Naive thymus-derived CD4-positive, alpha-beta T cell (primary cell): ENCODE results near the gene PLEKHM2. TPM values are rescaled to one million over a fixed set of nuclear protein-coding genes. Genes with fewer than 3 reads are reported as not detected.

Experiments used
- ATAC-seq: fragments of 150-1000 bp; cut with Tn5 transposase; 2 replicates; pipeline ENCODE4 v1.10.0; 2021; ENCODE audit warnings: mild to moderate bottlenecking, moderate library complexity
- CTCF ChIA-PET: fragments of 350-600 bp; sonication (Branson Sonifier 250); formaldehyde crosslinking; loops from one replicate; lab custom pipeline; 2021; ENCODE audit warnings: antibody characterized with exemption; lab: Charles Lee
- POLR2A ChIA-PET: fragments of 350-600 bp; sonication (Branson Sonifier 250); formaldehyde crosslinking; loops from one replicate; lab custom pipeline; 2021; ENCODE audit warnings: antibody characterized with exemption, inconsistent platforms; lab: Charles Lee
- DNase-seq, 9 donors: peaks; one replicate each; pipeline versions ENCODE4 v3.0.0 to v3.0.0-alpha.2; 2020 to 2022; ENCODE audit warnings: mixed read lengths in 1 of 9
- H3K27ac ChIP-seq: one replicate; pipeline ENCODE4 v1.7.0; 2013; ENCODE audit warnings: mild to moderate bottlenecking, low read depth, low read length, moderate library complexity
- H3K27me3 ChIP-seq, 2 donors: one replicate each; pipeline ENCODE4 v1.7.0; 2013; ENCODE audit warnings: low read length in 2 of 2, mild to moderate bottlenecking in 2 of 2, moderate library complexity in 2 of 2; ENCODE audit not compliant: control insufficient read depth in 2 of 2, insufficient read depth in 2 of 2
- H3K36me3 ChIP-seq, 3 experiments: 1 replicate in 2 of 3; 2 replicates in 1 of 3; pipeline ENCODE4 v1.7.0; 2013; ENCODE audit warnings: low read length in 3 of 3, mild to moderate bottlenecking in 3 of 3, moderate library complexity in 1 of 3; ENCODE audit not compliant: insufficient read depth in 3 of 3, control insufficient read depth in 2 of 3
- H3K4me1 ChIP-seq, 2 donors: one replicate each; pipeline ENCODE4 v1.7.0; 2013; ENCODE audit warnings: low read length in 2 of 2, mild to moderate bottlenecking in 2 of 2, moderate library complexity in 1 of 2; ENCODE audit not compliant: control insufficient read depth in 2 of 2, insufficient read depth in 2 of 2
- H3K4me3 ChIP-seq: 2 replicates; pipeline ENCODE4 v1.7.0; 2013; ENCODE audit warnings: mild to moderate bottlenecking, low read length
- H3K9me3 ChIP-seq, 3 experiments: 1 replicate in 2 of 3; 2 replicates in 1 of 3; pipeline ENCODE4 v1.7.0; 2013; ENCODE audit warnings: low read length in 3 of 3; ENCODE audit not compliant: control insufficient read depth in 2 of 3
- H3K27ac Mint-ChIP-seq, 9 donors: one replicate each; pipeline ENCODE4 v1.8.0; 2020 to 2022; ENCODE audit warnings: mixed read lengths in 9 of 9, mild to moderate bottlenecking in 8 of 9, moderate library complexity in 5 of 9, inconsistent platforms in 2 of 9
- H3K27me3 Mint-ChIP-seq, 5 donors: one replicate each; pipeline ENCODE4 v1.8.0; 2021 to 2022; ENCODE audit warnings: mixed read lengths in 5 of 5, mild to moderate bottlenecking in 1 of 5
- H3K36me3 Mint-ChIP-seq, 5 donors: one replicate each; pipeline ENCODE4 v1.8.0; 2020 to 2022; ENCODE audit warnings: mixed read lengths in 5 of 5, mild to moderate bottlenecking in 3 of 5, inconsistent platforms in 1 of 5
- H3K4me1 Mint-ChIP-seq, 7 donors: one replicate each; pipeline ENCODE4 v1.8.0; 2020 to 2022; ENCODE audit warnings: mixed read lengths in 7 of 7, mild to moderate bottlenecking in 3 of 7, inconsistent platforms in 1 of 7
- H3K4me3 Mint-ChIP-seq, 10 donors: one replicate each; pipeline ENCODE4 v1.8.0; 2020 to 2022; ENCODE audit warnings: mild to moderate bottlenecking in 10 of 10, mixed read lengths in 10 of 10, moderate library complexity in 6 of 10, inconsistent platforms in 2 of 10
- H3K9me3 Mint-ChIP-seq, 11 donors: one replicate each; pipeline ENCODE4 v1.8.0; 2020 to 2022; ENCODE audit warnings: mixed read lengths in 11 of 11, mild to moderate bottlenecking in 4 of 11, inconsistent platforms in 1 of 11, moderate library complexity in 1 of 11
- intact Hi-C, 2 donors: fragments of 100-400 bp; cut with micrococcal nuclease; formaldehyde crosslinking; loops; one replicate each; pipeline ENCODE4 v1.15.1; 2023
- polyA plus RNA-seq, 2 donors: library from polyadenylated mRNA; unstranded; fragments of 300-500 nt; fragmentation: Illumina TruSeq; gene quantifications; one replicate each; pipeline ENCODE4 v1.2.3, GENCODE V29; 2021
- total RNA-seq, 6 experiments: library from RNA in 5 of 6; stranded (reverse) in 5 of 6; gene quantifications; 1 replicate in 5 of 6; 2 replicates in 1 of 6; pipeline ENCODE4 v1.2.3 and lab custom pipeline; 2021 to 2026

PLEKHM2 gene
- total and polyA plus RNA-seq, 7 experiments from 2014 or later, result 4.3 to 78.6 (median 58.5) TPM

DNA sequence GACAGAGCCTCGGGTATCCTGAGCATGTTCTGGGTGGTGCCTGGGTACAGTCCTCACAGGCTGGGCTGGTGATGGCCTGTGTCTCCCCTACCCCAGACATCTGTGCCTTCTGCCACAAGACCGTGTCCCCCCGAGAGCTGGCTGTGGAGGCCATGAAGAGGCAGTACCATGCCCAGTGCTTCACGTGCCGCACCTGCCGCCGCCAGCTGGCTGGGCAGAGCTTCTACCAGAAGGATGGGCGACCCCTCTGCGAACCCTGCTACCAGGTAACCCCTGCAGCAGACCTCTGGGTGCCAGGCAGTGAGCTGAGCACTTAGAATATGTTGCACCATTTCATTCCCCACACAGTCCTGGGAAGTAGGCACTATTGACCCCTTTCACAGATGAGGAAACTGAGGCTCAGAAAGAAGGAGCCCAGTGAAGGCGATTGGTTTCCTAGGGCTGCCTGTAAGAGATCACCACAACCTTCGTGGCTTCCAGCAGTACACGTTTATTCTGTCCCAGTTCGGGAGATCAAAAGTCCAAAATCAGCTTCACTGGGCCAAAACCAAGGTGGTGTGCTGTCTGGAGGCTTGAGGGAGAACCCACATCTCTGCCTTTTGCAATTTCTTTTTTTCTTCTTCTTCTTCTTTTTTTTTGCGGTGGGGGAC is 86.3 kb downstream of the PLEKHM2 start:
- no peak overlapping the region for H3K27ac ChIP-seq
- no peak for DNase-seq
- POLR2A ChIA-PET, result no interaction called here
- Mint-ChIP-seq H3K4me3 (no peak overlapping the region), H3K27ac (no peak overlapping the region), H3K27me3 (peaks cover 0 to 15% (median 10%) of the 10 kb centered on the region in 5 donors), H3K9me3 (peaks cover 0 to 2% (median 0%) of the 10 kb centered on the region in 11 donors), H3K36me3 (no peaks in the 10 kb centered on the region), H3K4me1 (no peaks in the 10 kb centered on the region)
- no peaks in the 10 kb centered on the region for H3K27me3 ChIP-seq
- CTCF ChIA-PET, result no interaction called here
- intact Hi-C loops, result no loop called here
- no peak for ATAC-seq
- no peaks in the 10 kb centered on the region for H3K36me3 ChIP-seq
- H3K4me3 ChIP-seq, result no peak overlapping the region
- H3K4me1 ChIP-seq, result no peaks in the 10 kb centered on the region
- no peaks in the 10 kb centered on the region for H3K9me3 ChIP-seq

DNA sequence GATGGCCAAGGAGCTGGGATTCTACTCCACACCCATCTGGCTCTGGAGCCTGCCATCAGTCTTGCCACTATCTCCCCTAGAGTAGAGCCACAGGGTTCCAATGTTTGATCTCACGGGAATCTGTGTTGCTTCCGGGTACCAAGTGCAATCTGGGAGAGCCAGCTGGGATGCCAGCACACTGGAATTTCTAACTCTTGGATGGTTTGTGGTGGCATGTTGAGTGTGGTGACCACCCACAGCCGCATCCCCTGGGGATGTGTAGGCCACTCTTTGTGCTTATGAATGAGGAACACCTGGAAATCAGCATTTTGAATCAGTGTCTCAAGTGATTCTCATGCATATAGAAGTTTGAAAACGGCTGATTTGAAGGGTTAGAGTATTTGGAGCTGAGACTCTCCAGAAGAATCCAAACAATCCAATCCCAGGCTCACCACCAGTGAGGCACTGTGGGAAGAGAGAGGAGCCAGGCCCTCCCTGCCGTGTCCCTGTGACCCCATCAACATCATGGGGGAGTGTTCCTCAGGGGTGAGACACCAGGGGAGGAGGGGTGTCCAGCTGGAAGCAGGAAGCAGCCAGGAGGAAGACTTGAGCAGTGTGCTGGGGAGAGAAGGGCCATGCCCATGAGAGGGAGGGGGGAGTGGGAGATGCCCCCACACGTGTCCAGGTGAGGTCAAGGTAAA is 87.9 kb downstream of the PLEKHM2 start:
- intact Hi-C loops, result no loop called here
- H3K27me3 Mint-ChIP-seq, result peaks cover 0 to 11% (median 6%) of the 10 kb centered on the region in 5 donors
- Histone ChIP-seq H3K27me3 (no peaks in the 10 kb centered on the region), H3K27ac (no peak overlapping the region), H3K36me3 (no peaks in the 10 kb centered on the region), H3K4me3 (no peak overlapping the region), H3K9me3 (no peaks in the 10 kb centered on the region), H3K4me1 (no peaks in the 10 kb centered on the region)
- H3K27ac Mint-ChIP-seq, result no peak overlapping the region
- no peak for ATAC-seq
- H3K36me3 Mint-ChIP-seq, result no peaks in the 10 kb centered on the region
- peaks cover 0 to 2% (median 0%) of the 10 kb centered on the region in 11 donors for H3K9me3 Mint-ChIP-seq
- no peak overlapping the region for H3K4me3 Mint-ChIP-seq
- ChIA-PET POLR2A (no interaction called here), CTCF (interaction anchor here (0.6 kb wide), 1 partner anchor 94 kb away, joined by 3 read pairs; no protein-coding TSS in a partner anchor)
- DNase-seq, result no peak
- H3K4me1 Mint-ChIP-seq, result no peaks in the 10 kb centered on the region

DNA sequence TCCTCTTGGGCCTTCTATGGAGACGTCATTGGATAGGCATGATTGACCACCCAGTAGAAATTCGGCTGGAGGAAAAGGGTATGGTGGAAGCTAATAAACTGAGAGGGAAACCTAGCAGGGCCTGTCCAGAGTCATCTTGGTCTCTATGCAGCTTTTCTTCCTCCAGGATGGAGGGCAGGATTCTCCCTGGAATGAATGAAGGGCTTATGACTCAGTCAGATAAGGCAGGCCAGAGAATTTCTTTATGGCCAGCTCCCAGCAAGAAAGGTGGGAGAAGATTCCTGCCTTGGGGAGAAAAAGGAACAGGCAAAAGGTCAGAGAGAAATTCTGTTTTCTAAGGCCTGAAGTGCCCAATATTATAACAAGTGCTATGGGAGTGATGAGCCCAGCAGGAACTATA is 91.6 kb downstream of the PLEKHM2 start:
- intact Hi-C loops, result no loop called here
- no peak overlapping the region for H3K4me3 Mint-ChIP-seq
- ATAC-seq (no peak), DNase-seq (no peak)
- no peak overlapping the region for H3K27ac Mint-ChIP-seq
- no peaks in the 10 kb centered on the region for H3K4me1 Mint-ChIP-seq
- Histone ChIP-seq H3K36me3 (no peaks in the 10 kb centered on the region), H3K4me3 (no peak overlapping the region), H3K27me3 (no peaks in the 10 kb centered on the region), H3K27ac (no peak overlapping the region), H3K4me1 (no peaks in the 10 kb centered on the region), H3K9me3 (no peaks in the 10 kb centered on the region)
- H3K9me3 Mint-ChIP-seq, result peaks cover 0 to 2% (median 0%) of the 10 kb centered on the region in 11 donors
- H3K36me3 Mint-ChIP-seq, result no peaks in the 10 kb centered on the region
- ChIA-PET CTCF (interaction anchor here (0.8 kb wide), 1 partner anchor 16 kb away, joined by 3 read pairs; no protein-coding TSS in a partner anchor), POLR2A (interaction anchor here (0.6 kb wide), 2 partner anchors 200 to 744 kb away, joined by 3 read pairs; partner anchors contain the start of gene ZBTB17)
- peaks cover 0 to 17% (median 9%) of the 10 kb centered on the region in 5 donors for H3K27me3 Mint-ChIP-seq

DNA sequence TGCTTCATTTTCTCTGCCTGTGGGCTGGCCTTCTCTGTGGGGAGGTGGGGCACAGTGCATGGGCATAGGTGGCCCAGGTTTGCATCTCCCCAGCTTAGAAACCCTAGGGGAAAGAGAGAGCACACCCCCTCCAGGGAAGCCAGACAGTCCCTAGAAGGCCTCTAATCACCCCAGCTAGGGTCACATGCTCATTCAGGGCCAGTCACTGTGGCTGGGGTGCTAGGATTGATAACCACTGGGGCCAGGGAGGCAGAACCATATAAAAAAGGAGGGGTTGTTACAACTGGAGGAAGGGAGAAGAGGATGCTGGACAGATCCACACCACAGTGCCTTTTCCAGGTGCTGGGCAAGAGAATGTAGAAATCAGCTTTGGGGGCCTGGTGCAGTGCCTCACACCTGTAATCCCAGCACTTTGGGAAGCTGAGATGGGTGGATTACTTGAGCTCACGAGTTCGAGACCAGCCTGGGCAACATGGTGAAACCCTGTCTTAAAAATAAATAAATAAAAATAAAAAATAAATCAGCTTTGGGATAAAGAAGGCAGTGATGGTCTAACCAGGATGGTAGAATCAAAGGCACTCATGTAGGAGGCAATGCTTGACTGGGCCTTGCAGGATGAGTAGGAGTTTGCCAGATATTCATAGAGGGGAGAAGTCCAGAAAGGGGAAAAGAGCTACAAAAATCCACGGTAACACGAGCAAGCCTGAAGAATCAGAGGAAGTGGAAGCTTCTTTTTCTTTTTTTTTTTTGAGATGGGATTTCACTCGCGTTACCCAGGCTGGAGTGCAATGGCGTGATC is 94.0 kb downstream of the PLEKHM2 start:
- Mint-ChIP-seq H3K27ac (no peak overlapping the region), H3K27me3 (peaks cover 0 to 15% (median 0%) of the 10 kb centered on the region in 5 donors), H3K4me1 (no peaks in the 10 kb centered on the region), H3K9me3 (peaks cover 0 to 2% (median 0%) of the 10 kb centered on the region in 11 donors), H3K36me3 (no peaks in the 10 kb centered on the region), H3K4me3 (no peak overlapping the region)
- intact Hi-C loops, result no loop called here
- H3K27ac ChIP-seq, result no peak overlapping the region
- H3K36me3 ChIP-seq, result no peaks in the 10 kb centered on the region
- CTCF ChIA-PET, result no interaction called here
- no peak for DNase-seq
- POLR2A ChIA-PET, result no interaction called here
- H3K4me3 ChIP-seq, result no peak overlapping the region
- no peaks in the 10 kb centered on the region for H3K9me3 ChIP-seq
- no peak for ATAC-seq
- H3K27me3 ChIP-seq, result no peaks in the 10 kb centered on the region
- no peaks in the 10 kb centered on the region for H3K4me1 ChIP-seq

Other genes with a start within 250 kb of the PLEKHM2 start
- 1 to 10 TPM in 2 of 5 experiments, under 1 TPM in 3; 0.12 to 3.0 (median 0.65) TPM for gene CTRC, start 245.9 kb upstream of the PLEKHM2 start, total RNA-seq
- not detected for gene CTRC, start 245.9 kb upstream of the PLEKHM2 start, polyA plus RNA-seq
- gene CELA2A, start 227.6 kb upstream of the PLEKHM2 start, total RNA-seq, result not detected
- not detected for gene CELA2A, start 227.6 kb upstream of the PLEKHM2 start, polyA plus RNA-seq
- gene CELA2B, start 208.2 kb upstream of the PLEKHM2 start, total RNA-seq, result not detected
- not detected for gene CELA2B, start 208.2 kb upstream of the PLEKHM2 start, polyA plus RNA-seq
- 10 to 100 TPM; 14.7 to 22.2 (median 15.7) TPM for gene CASP9, start 160.1 kb upstream of the PLEKHM2 start, total RNA-seq
- gene CASP9, start 160.1 kb upstream of the PLEKHM2 start, polyA plus RNA-seq, result 1 to 10 TPM; 9.0 to 9.3 TPM
- 10 to 100 TPM; 17.8 to 29.4 (median 25.0) TPM for gene DNAJC16, start 157.5 kb upstream of the PLEKHM2 start, total RNA-seq
- 10 to 100 TPM in 1 of 2 donors, 1 to 10 TPM in 1; 9.6 to 10.0 TPM for gene DNAJC16, start 157.5 kb upstream of the PLEKHM2 start, polyA plus RNA-seq
- 10 to 100 TPM in 1 of 5 experiments, 1 to 10 TPM in 4; 6.4 to 21.5 (median 9.5) TPM for gene AGMAT, start 99.3 kb upstream of the PLEKHM2 start, total RNA-seq
- 10 to 100 TPM; 14.5 to 16.9 TPM for gene AGMAT, start 99.3 kb upstream of the PLEKHM2 start, polyA plus RNA-seq
- gene DDI2, start 66.9 kb upstream of the PLEKHM2 start, total RNA-seq, result 10 to 100 TPM; 24.5 to 46.8 (median 37.0) TPM
- gene DDI2, start 66.9 kb upstream of the PLEKHM2 start, polyA plus RNA-seq, result 1 to 10 TPM; 3.2 to 6.7 TPM
- gene SLC25A34, start 51.9 kb downstream of the PLEKHM2 start, total RNA-seq, result 1 to 10 TPM; 1.5 to 4.6 (median 2.1) TPM
- gene SLC25A34, start 51.9 kb downstream of the PLEKHM2 start, polyA plus RNA-seq, result under 1 TPM in 1 of 2 donors, not detected in 1; 0.08 TPM
- not detected for gene TMEM82, start 58.2 kb downstream of the PLEKHM2 start, total RNA-seq
- not detected for gene TMEM82, start 58.2 kb downstream of the PLEKHM2 start, polyA plus RNA-seq
- gene FBLIM1, start 74.5 kb downstream of the PLEKHM2 start, total RNA-seq, result under 1 TPM in 2 of 5 experiments, not detected in 3; 0.27 to 0.54 TPM
- under 1 TPM in 1 of 2 donors, not detected in 1; 0.41 TPM for gene FBLIM1, start 74.5 kb downstream of the PLEKHM2 start, polyA plus RNA-seq
- gene UQCRHL, start 123.3 kb downstream of the PLEKHM2 start, total RNA-seq, result 1 to 10 TPM in 3 of 5 experiments, under 1 TPM in 2; 0.69 to 1.9 (median 1.4) TPM
- 1 to 10 TPM in 1 of 2 donors, under 1 TPM in 1; 0.43 to 1.1 TPM for gene UQCRHL, start 123.3 kb downstream of the PLEKHM2 start, polyA plus RNA-seq
- gene SPEN, start 163.4 kb downstream of the PLEKHM2 start, total RNA-seq, result 10 to 100 TPM; 72.1 to 92.1 (median 82.9) TPM
- gene SPEN, start 163.4 kb downstream of the PLEKHM2 start, polyA plus RNA-seq, result 10 to 100 TPM; 10.1 to 46.7 TPM